Left ventricle myocardium inferior (tissue), 1 donor: Measurements from ENCODE around the gene PPP1R14B. TPM values are rescaled to one million over a fixed set of nuclear protein-coding genes. Genes with fewer than 3 reads are reported as not detected.

Source experiments
- DNase-seq: peaks from one replicate; pipeline ENCODE4 v3.0.0-alpha.2; 2020
- H3K27ac ChIP-seq: fragments of 200-600 bp; replicated peaks from 2 replicates; pipeline ENCODE4 v1.8.0; 2021
- H3K27me3 ChIP-seq: fragments of 200-600 bp; 2 replicates; pipeline ENCODE4 v1.8.0; 2021; ENCODE audit warnings: low read depth
- H3K36me3 ChIP-seq: fragments of 200-600 bp; 2 replicates; pipeline ENCODE4 v1.8.0; 2021
- H3K4me1 ChIP-seq: fragments of 200-600 bp; 2 replicates; pipeline ENCODE4 v1.8.0; 2021
- H3K4me3 ChIP-seq: fragments of 200-600 bp; 2 replicates; pipeline ENCODE4 v1.8.0; 2021; ENCODE audit warnings: mild to moderate bottlenecking, moderate library complexity
- H3K9me3 ChIP-seq: fragments of 200-600 bp; replicated peaks from 2 replicates; pipeline ENCODE4 v1.8.0; 2021
- CTCF ChIP-seq: fragments of 200-600 bp; IDR thresholded peaks from 2 replicates; pipeline ENCODE4 v1.8.0; 2021; ENCODE audit warnings: antibody characterized with exemption, mild to moderate bottlenecking, borderline replicate concordance
- intact Hi-C: fragments of 100-400 bp; cut with micrococcal nuclease; formaldehyde crosslinking; loops from one replicate; pipeline ENCODE4 v1.11.0; 2022
- total RNA-seq: library from RNA; stranded (reverse); fragmentation: NEBNext Ultra II Directional; extraction: Animal tissue kit (Norgen Biotek cat#: 25700); gene quantifications from one replicate; pipeline ENCODE4 v1.2.1, GENCODE V29; 2021
- donor health status: DM: no; HTN: yes; CAD: no; lungs with severe emphysema.

PPP1R14B gene
- total RNA-seq, 1 donor from 2014 or later, result 102 TPM

- peaks cover 20% of the 10 kb centered on the region for H3K36me3 ChIP-seq
These were observed 37.2 kb downstream of the PPP1R14B start for GRCh38 chr11:64209563-64209843.

GRCh38 chr11:64208796-64209562 is 37.8 kb downstream of the PPP1R14B start:
- Histone ChIP-seq H3K36me3 (peaks cover 26% of the 10 kb centered on the region), H3K4me3 (no peak overlapping the region), H3K9me3 (no peaks in the 10 kb centered on the region), H3K27me3 (no peaks in the 10 kb centered on the region), H3K27ac (peak overlapping the region; percentile 88), H3K4me1 (peaks cover 44% of the 10 kb centered on the region)
- intact Hi-C loops, result loop anchor here (5.0 kb wide), 1 partner anchor 93 kb away; the partner anchor contains the start of gene CATSPERZ
- DNase-seq, result no peak
- TF ChIP-seq CTCF, result no peak

More at GRCh38 chr11:64209563-64209843, 37.2 kb downstream of the PPP1R14B start:
- Histone ChIP-seq H3K4me3 (no peak overlapping the region), H3K27ac (no peak overlapping the region), H3K4me1 (peaks cover 39% of the 10 kb centered on the region), H3K27me3 (no peaks in the 10 kb centered on the region), H3K9me3 (no peaks in the 10 kb centered on the region)
- intact Hi-C loops, result loop anchor here (5.0 kb wide), 1 partner anchor 93 kb away; the partner anchor contains the start of gene CATSPERZ
- DNase-seq, result no peak
- no peak for TF ChIP-seq CTCF

GRCh38 chr11:64208086-64208795 is 38.5 kb downstream of the PPP1R14B start:
- Histone ChIP-seq H3K36me3 (peaks cover 33% of the 10 kb centered on the region), H3K27ac (peak overlapping the region; percentile 88), H3K4me3 (peak overlapping the region; percentile 58), H3K9me3 (no peaks in the 10 kb centered on the region), H3K4me1 (peaks cover 47% of the 10 kb centered on the region), H3K27me3 (no peaks in the 10 kb centered on the region)
- DNase-seq, result no peak
- TF ChIP-seq CTCF, result no peak
- intact Hi-C loops, result loop anchor here (5.0 kb wide), 1 partner anchor 94 kb away; the partner anchor contains the start of gene CATSPERZ

DNA sequence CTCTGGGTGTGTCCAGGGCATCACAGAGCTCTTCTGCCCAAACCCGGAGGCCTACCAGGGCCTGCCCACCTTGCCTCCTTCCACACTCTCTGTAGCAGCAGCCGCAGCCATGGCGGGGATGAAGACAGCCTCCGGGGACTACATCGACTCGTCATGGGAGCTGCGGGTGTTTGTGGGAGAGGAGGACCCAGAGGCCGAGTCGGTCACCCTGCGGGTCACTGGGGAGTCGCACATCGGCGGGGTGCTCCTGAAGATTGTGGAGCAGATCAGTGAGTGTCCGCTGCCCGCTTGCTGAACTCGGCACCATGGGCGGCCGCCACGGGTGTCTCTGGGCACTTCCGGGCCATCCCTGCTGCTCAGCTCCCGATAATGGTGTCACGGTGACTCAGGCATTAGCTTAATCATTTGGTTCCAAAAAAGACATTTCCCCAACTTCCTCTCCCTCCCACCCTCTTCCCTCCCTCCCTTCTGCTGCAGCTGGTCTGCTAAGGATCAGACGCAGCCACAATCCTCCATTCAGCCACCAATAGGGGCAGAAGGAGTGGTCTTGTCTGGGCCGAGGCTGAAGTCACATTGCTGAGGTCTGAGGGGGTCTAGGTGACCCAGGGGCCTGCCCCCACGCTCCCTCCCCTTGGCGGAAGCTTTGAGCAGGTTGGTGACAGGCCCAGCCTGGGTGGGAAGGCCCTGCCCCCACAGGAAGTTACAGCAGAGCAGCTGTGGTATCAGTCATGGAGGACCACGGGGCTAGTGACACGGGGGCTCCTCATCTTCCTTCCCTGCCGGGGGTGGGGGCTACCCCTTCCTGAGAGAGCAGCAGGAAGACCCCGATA is 39.3 kb downstream of the PPP1R14B start:
- H3K27ac ChIP-seq, result peak overlapping the region; percentile 88
- peak; percentile 69 for DNase-seq
- peak overlapping the region; percentile 58 for H3K4me3 ChIP-seq
- no peak for TF ChIP-seq CTCF
- intact Hi-C loops, result loop anchor here (5.0 kb wide), 1 partner anchor 95 kb away; the partner anchor contains the start of gene CATSPERZ
- peaks cover 54% of the 10 kb centered on the region for H3K4me1 ChIP-seq
- H3K27me3 ChIP-seq, result no peaks in the 10 kb centered on the region
- H3K9me3 ChIP-seq, result no peaks in the 10 kb centered on the region
- H3K36me3 ChIP-seq, result peaks cover 41% of the 10 kb centered on the region
